SK-N-SH treated with all-trans-retinoic acid at 6 μM for 48 hours (cell line): ENCODE results near the gene TBL1XR1.

Experiments
- ATAC-seq: fragments of 200-7000 bp; cut with Tn5 transposase; 3 replicates; pipeline ENCODE4 v1.9.1; 2020; ENCODE audit warnings: mild to moderate bottlenecking, moderate library complexity
- ARNTL ChIP-seq: fragments of 450-650 bp; formaldehyde crosslinking; IDR thresholded peaks from 2 replicates; pipeline ENCODE4 v1.5.0; 2020; ENCODE audit warnings: low read depth, mild to moderate bottlenecking, moderate library complexity, borderline replicate concordance
- ESRRG ChIP-seq: fragments of 250-450 bp; sonication (Bioruptor Pico); IDR thresholded peaks from 2 replicates; pipeline ENCODE4 v1.6.1; 2021; ENCODE audit warnings: mild to moderate bottlenecking
- GLIS3 ChIP-seq: fragments of 250-450 bp; sonication (Bioruptor Pico); IDR thresholded peaks from 2 replicates; pipeline ENCODE4 v1.5.0; 2020; ENCODE audit warnings: mild to moderate bottlenecking, moderate library complexity
- ISL1 ChIP-seq: fragments of 250-450 bp; sonication (Bioruptor Pico); IDR thresholded peaks from 2 replicates; pipeline ENCODE4 v2.1.2; 2022; ENCODE audit warnings: mild to moderate bottlenecking, moderate library complexity
- OSR1 ChIP-seq: fragments of 250-450 bp; sonication (Bioruptor Pico); IDR thresholded peaks from 2 replicates; pipeline ENCODE4 v1.8.0; 2022; ENCODE audit warnings: moderate library complexity, mild to moderate bottlenecking, inconsistent platforms
- PPARA ChIP-seq: fragments of 250-450 bp; sonication (Bioruptor Pico); IDR thresholded peaks from 2 replicates; pipeline ENCODE4 v1.5.0; 2020; ENCODE audit warnings: mild to moderate bottlenecking, borderline replicate concordance
- RARB ChIP-seq: fragments of 250-450 bp; sonication (Bioruptor Pico); IDR thresholded peaks from 2 replicates; pipeline ENCODE4 v1.8.0; 2021; ENCODE audit warnings: mild to moderate bottlenecking, moderate library complexity
- SNAI2 ChIP-seq: fragments of 250-450 bp; sonication (Bioruptor Pico); IDR thresholded peaks from 2 replicates; pipeline ENCODE4 v1.5.0; 2020; ENCODE audit warnings: mild to moderate bottlenecking, moderate library complexity
- TCF4 ChIP-seq: fragments of 250-450 bp; sonication (Bioruptor Pico); IDR thresholded peaks from 2 replicates; pipeline ENCODE4 v1.8.0; 2021; ENCODE audit warnings: mild to moderate bottlenecking, moderate library complexity, borderline replicate concordance
- TOX ChIP-seq: fragments of 250-450 bp; sonication (Bioruptor Pico); IDR thresholded peaks from 2 replicates; pipeline ENCODE4 v1.8.0; 2021; ENCODE audit warnings: mild to moderate bottlenecking, moderate library complexity, borderline replicate concordance
- ZFP3 ChIP-seq: fragments of 250-450 bp; sonication (Bioruptor Pico); IDR thresholded peaks from 2 replicates; pipeline ENCODE4 v1.5.0; 2020; ENCODE audit warnings: mild to moderate bottlenecking, moderate library complexity
- ZNF565 ChIP-seq: fragments of 450-650 bp; formaldehyde crosslinking; conservative IDR thresholded peaks from 2 replicates; pipeline ENCODE4 v1.5.0; 2020; ENCODE audit warnings: low read depth, mild to moderate bottlenecking, moderate library complexity
- ZNF70 ChIP-seq: fragments of 450-650 bp; formaldehyde crosslinking; IDR thresholded peaks from 2 replicates; pipeline ENCODE4 v1.5.0; 2020; ENCODE audit warnings: mild to moderate bottlenecking, moderate library complexity
- ZNF8 ChIP-seq: fragments of 450-650 bp; formaldehyde crosslinking; IDR thresholded peaks from 2 replicates; pipeline ENCODE4 v1.5.0; 2020; ENCODE audit warnings: mild to moderate bottlenecking, moderate library complexity
- TF ChIP-seq, protein P1 (sequence below): fragments of 250-450 bp; sonication (Bioruptor Pico); IDR thresholded peaks from 2 replicates; pipeline ENCODE4 v1.5.1; 2020; ENCODE audit warnings: low read depth, mild to moderate bottlenecking, moderate library complexity
- TF ChIP-seq, protein P2 (sequence below): fragments of 250-450 bp; sonication (Bioruptor Pico); IDR thresholded peaks from 2 replicates; pipeline ENCODE4 v1.8.0; 2021; ENCODE audit warnings: low read depth, mild to moderate bottlenecking, moderate library complexity, borderline replicate concordance
- TF ChIP-seq, protein P3 (sequence below): fragments of 250-450 bp; sonication (Bioruptor Pico); IDR thresholded peaks from 2 replicates; pipeline ENCODE4 v1.8.0; 2020; ENCODE audit warnings: mild to moderate bottlenecking, moderate library complexity, borderline replicate concordance
- TF ChIP-seq, protein P4 (sequence below): fragments of 250-450 bp; sonication (Bioruptor Pico); IDR thresholded peaks from 2 replicates; pipeline ENCODE4 v1.5.0; 2020; ENCODE audit warnings: mild to moderate bottlenecking, moderate library complexity

TBL1XR1 gene

DNA sequence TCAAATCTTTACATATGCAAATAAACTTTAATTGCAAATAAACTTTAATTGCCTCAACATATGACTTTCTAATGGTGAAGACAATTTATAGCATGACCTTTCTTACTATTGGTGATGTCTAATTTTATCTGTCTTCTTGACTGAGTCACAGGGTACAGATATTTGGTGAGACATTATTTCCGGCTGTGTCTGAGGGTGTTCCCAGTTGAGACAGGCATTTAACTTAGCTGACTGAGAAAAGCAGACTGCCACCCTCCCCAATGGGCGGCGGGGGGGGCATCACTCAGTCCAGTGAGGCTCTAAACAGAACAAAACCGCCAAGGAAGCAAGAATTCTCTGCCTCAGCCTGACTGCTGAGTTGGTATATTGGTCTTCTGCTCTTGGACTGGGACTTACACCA lies 160.0 kb downstream of the TBL1XR1 start:
- no peak for TF ChIP-seq ARNTL (CRISPR knock-in tag)
- TF ChIP-seq ZNF8: no peak
- no peak for TF ChIP-seq ZFP3
- no peak for TF ChIP-seq TCF4 (CRISPR knock-in tag)
- no peak for TF ChIP-seq SNAI2 (CRISPR knock-in tag)
- no peak for TF ChIP-seq ESRRG (CRISPR knock-in tag)
- TF ChIP-seq, protein P1, sequence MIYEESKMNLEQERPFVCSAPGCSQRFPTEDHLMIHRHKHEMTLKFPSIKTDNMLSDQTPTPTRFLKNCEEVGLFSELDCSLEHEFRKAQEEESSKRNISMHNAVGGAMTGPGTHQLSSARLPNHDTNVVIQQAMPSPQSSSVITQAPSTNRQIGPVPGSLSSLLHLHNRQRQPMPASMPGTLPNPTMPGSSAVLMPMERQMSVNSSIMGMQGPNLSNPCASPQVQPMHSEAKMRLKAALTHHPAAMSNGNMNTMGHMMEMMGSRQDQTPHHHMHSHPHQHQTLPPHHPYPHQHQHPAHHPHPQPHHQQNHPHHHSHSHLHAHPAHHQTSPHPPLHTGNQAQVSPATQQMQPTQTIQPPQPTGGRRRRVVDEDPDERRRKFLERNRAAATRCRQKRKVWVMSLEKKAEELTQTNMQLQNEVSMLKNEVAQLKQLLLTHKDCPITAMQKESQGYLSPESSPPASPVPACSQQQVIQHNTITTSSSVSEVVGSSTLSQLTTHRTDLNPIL (CRISPR knock-in tag): no peak
- TF ChIP-seq, protein P2, sequence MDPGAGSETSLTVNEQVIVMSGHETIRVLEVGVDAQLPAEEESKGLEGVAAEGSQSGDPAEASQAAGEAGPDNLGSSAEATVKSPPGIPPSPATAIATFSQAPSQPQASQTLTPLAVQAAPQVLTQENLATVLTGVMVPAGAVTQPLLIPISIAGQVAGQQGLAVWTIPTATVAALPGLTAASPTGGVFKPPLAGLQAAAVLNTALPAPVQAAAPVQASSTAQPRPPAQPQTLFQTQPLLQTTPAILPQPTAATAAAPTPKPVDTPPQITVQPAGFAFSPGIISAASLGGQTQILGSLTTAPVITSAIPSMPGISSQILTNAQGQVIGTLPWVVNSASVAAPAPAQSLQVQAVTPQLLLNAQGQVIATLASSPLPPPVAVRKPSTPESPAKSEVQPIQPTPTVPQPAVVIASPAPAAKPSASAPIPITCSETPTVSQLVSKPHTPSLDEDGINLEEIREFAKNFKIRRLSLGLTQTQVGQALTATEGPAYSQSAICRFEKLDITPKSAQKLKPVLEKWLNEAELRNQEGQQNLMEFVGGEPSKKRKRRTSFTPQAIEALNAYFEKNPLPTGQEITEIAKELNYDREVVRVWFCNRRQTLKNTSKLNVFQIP (CRISPR knock-in tag): no peak
- no peak for TF ChIP-seq ZNF70 (CRISPR knock-in tag)
- TF ChIP-seq RARB (CRISPR knock-in tag): no peak
- TF ChIP-seq ZNF565 (CRISPR knock-in tag): no peak
- no peak for TF ChIP-seq TOX (CRISPR knock-in tag)
- no peak for ATAC-seq

DNA sequence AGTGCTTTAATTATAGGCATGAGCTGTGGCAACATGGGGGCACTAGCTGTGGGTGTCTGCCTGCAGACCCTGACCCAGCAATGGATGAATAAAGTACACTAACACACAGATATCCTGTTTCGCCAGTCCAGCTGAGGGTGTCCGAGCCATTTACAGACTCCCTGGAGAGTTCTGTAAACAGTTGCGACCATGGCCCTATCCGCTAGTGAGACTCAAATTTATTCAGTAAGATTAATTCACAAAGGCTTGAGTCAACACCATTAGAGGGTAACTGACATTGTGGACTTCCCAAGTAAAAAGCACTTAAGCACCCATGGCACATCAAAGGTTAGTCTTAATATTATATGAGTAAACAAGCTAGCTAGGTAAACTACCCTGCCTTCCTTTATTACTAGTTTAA lies 161.6 kb downstream of the TBL1XR1 start:
- no peak for ATAC-seq
- TF ChIP-seq RARB (CRISPR knock-in tag) (no peak), ZNF70 (CRISPR knock-in tag) (no peak), PPARA (CRISPR knock-in tag) (no peak), ISL1 (CRISPR knock-in tag) (no peak), OSR1 (no peak), ZNF565 (CRISPR knock-in tag) (no peak), TOX (CRISPR knock-in tag) (no peak), ZFP3 (no peak), TCF4 (CRISPR knock-in tag) (no peak), SNAI2 (CRISPR knock-in tag) (no peak)
- TF ChIP-seq, protein P3, sequence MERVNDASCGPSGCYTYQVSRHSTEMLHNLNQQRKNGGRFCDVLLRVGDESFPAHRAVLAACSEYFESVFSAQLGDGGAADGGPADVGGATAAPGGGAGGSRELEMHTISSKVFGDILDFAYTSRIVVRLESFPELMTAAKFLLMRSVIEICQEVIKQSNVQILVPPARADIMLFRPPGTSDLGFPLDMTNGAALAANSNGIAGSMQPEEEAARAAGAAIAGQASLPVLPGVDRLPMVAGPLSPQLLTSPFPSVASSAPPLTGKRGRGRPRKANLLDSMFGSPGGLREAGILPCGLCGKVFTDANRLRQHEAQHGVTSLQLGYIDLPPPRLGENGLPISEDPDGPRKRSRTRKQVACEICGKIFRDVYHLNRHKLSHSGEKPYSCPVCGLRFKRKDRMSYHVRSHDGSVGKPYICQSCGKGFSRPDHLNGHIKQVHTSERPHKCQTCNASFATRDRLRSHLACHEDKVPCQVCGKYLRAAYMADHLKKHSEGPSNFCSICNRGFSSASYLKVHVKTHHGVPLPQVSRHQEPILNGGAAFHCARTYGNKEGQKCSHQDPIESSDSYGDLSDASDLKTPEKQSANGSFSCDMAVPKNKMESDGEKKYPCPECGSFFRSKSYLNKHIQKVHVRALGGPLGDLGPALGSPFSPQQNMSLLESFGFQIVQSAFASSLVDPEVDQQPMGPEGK: no peak
- TF ChIP-seq, protein P2 (CRISPR knock-in tag): no peak
- TF ChIP-seq, protein P1 (CRISPR knock-in tag): no peak

DNA sequence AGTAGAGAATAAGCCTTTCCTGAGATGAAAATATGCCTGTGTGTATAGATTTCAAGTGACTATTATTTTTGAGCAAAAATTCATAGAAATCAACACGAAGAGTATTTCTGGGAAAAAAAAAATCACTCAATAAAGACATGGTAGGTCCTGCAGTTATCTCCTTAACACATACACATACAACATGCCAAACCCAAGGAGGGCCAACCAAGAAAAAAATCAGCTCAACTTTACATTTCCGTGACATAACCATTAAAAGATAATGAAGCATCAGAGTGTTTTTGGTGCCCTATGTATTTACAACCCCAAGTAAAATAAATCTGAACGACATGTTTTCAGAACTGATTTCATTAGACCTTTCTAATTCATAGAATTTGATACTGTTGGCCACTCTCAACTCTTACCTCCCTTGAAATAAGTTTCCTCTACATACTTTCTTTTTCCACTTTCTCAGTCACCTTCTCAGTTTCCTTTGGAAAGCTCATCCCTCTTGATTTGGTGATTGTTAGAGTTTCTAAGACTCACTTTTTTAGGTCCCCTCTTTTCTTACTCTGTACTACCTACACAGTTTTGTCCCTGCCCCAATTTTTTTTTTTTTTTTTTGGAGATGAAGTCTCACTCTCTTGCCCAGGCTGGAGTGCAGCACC lies 162.3 kb downstream of the TBL1XR1 start:
- TF ChIP-seq ZFP3 (no peak), GLIS3 (CRISPR knock-in tag) (no peak)
- TF ChIP-seq, protein P4, sequence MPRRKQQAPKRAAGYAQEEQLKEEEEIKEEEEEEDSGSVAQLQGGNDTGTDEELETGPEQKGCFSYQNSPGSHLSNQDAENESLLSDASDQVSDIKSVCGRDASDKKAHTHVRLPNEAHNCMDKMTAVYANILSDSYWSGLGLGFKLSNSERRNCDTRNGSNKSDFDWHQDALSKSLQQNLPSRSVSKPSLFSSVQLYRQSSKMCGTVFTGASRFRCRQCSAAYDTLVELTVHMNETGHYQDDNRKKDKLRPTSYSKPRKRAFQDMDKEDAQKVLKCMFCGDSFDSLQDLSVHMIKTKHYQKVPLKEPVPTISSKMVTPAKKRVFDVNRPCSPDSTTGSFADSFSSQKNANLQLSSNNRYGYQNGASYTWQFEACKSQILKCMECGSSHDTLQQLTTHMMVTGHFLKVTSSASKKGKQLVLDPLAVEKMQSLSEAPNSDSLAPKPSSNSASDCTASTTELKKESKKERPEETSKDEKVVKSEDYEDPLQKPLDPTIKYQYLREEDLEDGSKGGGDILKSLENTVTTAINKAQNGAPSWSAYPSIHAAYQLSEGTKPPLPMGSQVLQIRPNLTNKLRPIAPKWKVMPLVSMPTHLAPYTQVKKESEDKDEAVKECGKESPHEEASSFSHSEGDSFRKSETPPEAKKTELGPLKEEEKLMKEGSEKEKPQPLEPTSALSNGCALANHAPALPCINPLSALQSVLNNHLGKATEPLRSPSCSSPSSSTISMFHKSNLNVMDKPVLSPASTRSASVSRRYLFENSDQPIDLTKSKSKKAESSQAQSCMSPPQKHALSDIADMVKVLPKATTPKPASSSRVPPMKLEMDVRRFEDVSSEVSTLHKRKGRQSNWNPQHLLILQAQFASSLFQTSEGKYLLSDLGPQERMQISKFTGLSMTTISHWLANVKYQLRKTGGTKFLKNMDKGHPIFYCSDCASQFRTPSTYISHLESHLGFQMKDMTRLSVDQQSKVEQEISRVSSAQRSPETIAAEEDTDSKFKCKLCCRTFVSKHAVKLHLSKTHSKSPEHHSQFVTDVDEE: no peak
- ATAC-seq: no peak
